CD4-positive, alpha-beta T cell treated with Interferon gamma for 1 hour (primary cell): ENCODE results near the gene SPSB1.

Source experiments
- DNase-seq: peaks from one replicate; pipeline ENCODE4 v3.0.0-alpha.2; 2020

Gene SPSB1

GRCh38 chr1:9302745-9303524, 10.2 kb downstream of the SPSB1 start:
- DNase-seq = no peak

GRCh38 chr1:9303916-9304315, 11.2 kb downstream of the SPSB1 start:
- no peak for DNase-seq

DNA sequence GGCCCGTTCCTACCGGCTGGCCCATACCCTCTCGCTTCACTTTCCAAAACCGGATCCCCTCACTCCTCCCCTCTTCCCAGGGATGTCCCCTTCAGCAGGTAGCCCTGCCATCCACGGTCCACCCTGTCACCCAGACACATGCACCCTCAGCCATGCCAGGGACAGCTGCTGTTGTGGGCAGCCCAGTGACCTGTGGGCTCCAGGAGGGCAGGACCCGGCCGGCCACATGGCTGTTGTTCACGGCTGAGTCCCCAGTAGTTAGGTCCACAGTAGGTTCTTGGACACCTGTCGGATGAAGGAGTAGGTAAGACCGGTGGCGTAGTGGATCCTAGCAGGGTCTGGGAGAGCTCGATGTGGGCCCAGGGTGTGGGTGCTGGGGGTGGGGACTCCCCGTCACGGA, 12.5 kb downstream of the SPSB1 start:
- no peak for DNase-seq

GRCh38 chr1:9306006-9306405, 13.3 kb downstream of the SPSB1 start:
- no peak for DNase-seq

DNA sequence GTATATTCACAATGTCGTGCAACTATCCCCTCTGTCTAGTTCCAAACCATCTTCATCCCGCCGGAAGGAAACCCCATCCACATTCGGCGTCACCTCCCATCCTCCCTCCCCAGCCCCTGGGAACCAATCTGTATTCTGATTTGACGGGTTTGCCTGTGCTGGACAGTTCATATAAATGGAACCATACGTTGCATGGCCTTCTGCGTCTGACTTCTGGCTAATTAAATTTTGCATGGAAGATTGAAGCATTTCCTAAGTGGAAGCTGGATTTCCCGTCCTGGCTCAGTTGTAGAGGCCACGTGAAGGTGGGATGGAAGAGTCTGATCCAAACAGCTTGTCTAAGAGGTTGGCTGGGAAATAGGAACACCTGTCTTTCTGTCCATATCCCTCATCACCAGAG, 14.6 kb downstream of the SPSB1 start:
- DNase-seq = no peak

DNA sequence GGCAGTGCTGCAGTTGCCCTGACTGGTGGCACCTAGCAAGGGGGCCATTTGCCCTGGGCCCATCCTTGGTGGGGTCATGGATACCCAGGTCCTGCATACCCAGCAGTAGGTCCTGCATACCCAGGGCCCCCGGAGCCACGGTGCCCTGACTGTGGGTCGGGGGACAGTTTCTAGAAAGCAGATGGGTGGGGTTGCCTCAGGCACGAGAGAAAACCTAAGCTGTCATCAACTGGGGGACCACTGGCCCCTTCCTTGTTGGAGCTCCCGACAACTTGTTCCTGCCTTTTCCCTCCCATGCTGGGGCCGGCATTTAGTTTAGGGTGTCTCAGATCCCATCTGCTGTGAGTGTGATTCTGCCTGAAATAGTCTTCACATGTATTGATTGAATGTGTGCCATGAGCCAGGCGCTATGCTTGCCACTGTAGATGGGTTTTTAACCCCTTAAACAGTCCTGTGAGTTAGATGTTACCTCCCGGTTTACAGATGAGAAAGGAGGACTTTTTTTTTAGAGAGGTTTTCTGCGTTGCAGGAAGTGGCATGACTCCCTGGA, 15.6 kb downstream of the SPSB1 start:
- DNase-seq = no peak

DNA sequence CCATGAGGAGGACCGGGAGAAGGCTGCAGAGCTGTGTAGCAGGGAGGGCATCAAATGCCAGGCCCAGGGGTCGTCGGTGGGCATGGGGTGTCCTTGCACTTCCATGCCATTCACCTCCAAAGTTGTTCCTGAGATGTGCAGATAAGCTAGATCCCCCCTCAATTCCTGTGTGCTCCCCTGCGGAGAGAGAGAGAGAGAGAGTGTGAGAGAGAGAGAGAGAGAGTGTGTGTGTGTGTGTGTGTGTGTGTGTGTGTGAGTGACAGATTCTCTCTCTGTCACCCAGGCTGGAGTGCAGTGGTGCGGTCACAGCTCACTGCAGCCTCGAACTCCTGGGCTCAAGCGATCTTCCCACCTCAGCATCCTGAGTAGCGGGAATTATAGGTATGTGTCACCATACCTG, 16.4 kb downstream of the SPSB1 start:
- no peak for DNase-seq

DNA sequence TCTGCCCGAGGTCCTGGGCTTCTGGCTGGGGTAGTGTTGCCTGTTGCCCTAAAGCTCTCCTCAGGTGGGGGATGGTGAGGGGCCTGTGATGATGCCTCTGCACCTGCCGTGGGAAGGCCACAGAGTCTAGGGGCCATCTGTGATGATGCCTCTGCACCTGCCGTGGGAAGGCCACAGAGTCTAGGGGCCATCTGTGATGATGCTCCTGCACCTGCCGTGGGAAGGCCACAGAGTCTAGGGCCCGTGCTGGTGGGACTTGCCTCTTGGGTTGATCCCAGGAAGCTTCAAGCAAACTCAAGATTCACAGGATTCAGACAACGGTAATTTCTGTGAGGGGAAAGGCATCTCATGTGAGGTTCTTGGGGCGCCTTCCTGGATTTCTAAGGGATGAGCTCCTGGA, 17.3 kb downstream of the SPSB1 start:
- no peak for DNase-seq

DNA sequence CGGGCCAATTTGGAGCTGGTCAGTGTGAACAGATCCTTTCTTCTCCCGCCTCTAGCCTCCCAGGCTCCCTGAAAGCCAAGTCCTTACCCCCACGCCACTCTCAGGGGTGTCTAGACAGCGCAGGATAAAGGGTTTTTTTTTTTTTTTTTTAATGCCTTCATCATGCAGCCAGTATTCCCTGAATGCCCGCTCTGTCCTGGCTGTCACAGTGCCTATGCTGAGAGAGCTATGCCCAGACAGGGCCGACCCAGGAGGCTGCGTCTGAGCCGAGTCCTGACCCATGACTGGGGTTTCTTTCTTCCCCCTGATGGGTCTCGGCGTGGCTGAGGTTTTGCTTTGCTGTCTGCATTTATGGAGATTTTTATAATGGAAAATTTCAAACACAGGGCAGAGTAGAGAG, 18.3 kb downstream of the SPSB1 start:
- no peak for DNase-seq

GRCh38 chr1:9311479-9311878, 18.8 kb downstream of the SPSB1 start:
- DNase-seq = no peak

- DNase-seq = no peak
These were observed 19.6 kb downstream of the SPSB1 start for GRCh38 chr1:9312168-9312720.

DNA sequence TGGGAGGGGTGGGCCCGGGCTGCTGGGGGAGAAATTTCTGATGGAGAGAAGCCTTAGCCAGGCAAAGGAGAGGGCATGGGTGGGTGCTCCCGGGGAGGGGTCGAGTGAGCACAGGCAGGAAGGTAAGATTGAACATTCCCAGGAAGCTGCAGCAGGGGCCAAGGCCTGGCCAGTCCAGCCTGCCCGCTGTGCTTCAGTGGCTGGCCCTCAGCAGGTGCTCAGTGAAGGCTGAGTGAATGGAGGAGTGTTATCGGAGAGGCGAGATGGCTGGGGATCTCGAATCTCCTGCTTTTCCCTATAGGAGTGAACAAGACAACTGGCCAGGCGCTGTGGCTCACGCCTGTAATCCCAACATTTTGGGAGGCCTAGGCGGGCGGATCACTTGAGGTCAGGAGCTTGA, 20.9 kb downstream of the SPSB1 start:
- no peak for DNase-seq

DNA sequence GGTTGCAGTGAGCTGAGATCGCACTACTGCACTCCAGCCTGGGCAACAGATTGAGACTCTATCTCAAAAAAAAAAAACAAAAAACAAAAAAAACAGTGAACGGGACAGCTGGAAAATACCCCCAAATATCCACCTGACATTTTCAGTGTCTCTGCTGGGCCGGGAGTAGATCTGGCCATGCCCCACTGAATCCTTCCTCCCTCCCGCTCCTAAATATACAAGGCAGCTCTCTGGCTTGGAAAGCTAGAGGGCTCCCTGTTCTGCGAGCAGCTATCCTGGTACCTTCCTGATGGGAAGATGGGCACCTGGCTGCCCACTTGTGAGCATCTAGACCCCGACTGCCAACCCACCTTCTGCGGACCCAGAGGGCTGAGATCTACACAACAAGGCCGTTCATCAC, 21.4 kb downstream of the SPSB1 start:
- DNase-seq = no peak

DNA sequence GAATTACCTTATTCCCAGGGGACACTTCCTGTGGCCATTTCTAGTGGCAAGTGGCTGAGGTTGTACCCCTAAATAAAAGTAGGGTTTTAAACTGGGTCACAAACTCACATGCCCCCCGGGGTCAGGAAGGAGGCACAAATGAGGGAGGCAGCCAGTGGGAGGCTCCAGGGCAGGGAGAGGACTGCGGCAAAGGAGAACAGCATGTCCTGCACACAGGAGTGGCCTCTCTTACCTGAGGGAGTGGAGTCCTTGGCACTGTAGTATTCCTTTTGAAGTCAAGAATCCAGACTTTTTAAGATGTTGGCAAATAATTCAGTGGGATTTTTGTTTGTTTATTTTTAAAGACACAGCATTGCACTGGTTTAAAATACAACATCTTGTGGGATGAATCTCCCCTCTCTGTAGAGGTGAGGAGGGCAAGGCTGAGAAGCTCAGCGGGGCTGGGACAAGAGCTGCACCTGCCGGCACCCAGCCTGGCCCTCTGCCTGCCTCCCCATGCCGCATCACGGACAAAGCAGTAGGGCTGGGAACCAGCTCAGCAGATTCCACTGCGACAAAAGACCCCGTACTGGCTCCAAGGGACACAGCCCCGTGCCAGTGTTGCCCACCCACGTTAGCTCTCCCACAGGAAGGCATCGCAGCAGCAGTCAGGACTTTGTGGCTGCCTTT, 22.2 kb downstream of the SPSB1 start:
- DNase-seq = no peak

GRCh38 chr1:9315411-9316079, 22.9 kb downstream of the SPSB1 start:
- no peak for DNase-seq

DNA sequence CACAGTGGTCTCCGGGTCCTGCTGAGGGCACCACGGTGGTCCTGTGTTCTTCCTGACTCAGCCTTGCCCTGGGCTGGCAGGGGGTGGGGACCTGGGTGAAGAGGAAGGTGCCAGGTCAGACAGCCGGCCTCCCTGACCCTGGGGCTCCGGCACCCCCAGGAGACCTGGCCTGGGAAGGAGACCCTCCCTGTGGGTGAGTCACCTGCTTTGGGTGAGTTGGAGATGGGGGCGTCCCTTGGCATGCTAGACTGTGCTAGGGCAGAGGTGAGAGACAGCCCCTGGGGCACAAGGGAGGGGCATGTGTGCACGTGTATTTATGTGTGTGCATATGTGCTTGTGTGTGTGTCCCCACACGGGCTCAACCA, 23.4 kb downstream of the SPSB1 start:
- DNase-seq = no peak

DNA sequence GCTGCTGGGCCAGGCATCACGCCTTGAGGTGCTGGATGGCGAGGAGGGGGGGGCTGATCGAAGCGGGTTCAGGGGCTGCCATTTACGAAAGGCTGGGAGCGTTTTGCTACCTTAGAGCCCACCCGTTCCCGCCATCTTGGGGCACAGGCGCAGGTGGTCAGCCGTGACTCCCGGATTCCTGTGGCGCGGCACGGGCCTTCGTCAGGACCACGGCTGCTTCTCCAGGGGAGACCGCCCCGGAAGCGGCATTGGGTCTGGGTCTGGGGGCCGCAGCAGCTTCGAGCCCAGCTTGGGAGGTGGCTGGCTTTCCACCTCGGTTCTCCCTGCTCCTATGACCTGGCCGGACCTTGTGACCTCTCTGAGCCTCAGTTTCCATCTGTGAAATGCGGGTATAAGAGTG, 23.8 kb downstream of the SPSB1 start:
- no peak for DNase-seq

GRCh38 chr1:9317072-9317471, 24.4 kb downstream of the SPSB1 start:
- DNase-seq = no peak

DNA sequence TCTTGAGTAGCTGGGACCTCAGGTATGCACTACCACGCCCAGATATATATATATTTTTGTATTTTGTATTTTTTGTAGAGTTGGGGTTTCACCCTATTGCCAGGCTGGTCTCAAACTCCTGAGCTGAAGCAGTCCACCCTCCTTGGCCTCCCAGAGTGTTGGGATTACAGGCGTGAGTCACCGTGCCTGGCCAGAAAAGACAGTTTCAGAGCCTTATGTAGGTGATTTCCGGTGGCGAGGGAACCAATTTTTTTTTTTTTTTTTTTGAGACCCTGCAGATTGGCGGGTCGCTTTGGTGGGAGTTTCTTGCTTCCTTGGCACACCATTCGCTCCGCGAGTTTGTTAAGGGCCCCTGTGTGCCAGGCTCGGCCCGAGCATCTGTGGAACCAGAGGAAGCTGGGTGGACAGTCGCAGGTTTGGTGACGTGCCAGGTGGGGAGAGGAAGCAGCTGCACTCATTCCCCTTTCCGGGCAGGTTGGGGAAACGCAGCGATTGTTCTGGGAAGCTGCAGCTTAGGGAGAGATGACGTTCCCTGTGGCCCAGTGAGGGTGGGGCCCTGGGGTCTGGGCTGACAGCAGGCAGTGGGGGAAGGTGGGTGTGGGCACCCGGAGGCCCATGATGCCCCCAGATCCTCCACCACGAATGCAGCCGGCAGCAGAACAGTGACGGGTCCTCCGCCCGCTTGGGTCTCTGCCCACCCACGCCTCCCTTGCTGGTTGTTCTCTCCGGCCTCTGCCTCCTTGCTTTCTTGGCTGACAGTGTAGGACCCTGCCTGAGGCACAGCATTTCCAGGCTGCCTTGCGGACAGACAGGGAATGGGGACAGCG, 25.1 kb downstream of the SPSB1 start:
- DNase-seq = no peak

GRCh38 chr1:9319208-9319788, 26.6 kb downstream of the SPSB1 start:
- no peak for DNase-seq

DNA sequence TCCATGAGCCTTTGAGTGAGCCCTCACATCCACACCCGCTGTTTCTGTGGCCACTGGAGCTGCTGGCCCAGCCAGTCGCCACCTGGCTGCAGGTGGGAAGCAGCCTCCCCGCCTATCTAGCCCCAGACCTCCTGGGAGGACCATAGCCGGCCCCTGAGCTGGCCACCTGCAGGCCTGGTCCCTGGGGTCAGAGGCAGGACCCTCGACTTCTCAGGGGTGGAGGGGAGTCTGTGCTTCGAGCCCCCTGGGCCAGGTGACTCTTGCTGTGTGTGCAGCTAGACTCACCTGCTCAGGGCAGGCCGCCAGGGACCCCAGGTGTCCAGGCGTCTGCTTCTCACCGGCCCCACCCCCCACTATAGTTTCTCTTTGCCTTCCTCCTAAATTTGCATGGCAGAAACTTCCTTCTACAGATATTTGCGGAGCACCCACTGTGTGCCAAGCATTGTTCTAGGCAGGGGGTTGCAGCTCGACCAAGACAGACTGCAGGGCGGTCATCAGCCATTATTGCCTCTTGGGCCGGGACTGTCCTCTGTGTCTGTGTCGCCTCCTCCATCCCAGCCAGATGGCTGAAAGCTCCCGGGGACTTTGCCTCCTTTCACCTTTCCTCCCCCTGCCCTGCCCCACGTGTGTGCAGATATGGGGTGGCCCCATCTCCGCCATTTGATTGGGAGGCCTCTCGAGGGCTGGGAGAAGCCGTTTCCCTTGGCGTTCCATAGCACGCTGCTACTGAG, 27.3 kb downstream of the SPSB1 start:
- no peak for DNase-seq
